NCI-H748 (cell line): ENCODE data around the gene ENPP4.
A peak's percentile ranks its signal among the peaks of the same experiment; 100 is the strongest.
"Not testable (repeated sequence)": the region's sequence is repeated elsewhere in the genome, so short reads cannot be mapped to it uniquely, and the experiment has no call there.

Experiments
- DNase-seq: peaks from one replicate; lab custom pipeline; 2025; ENCODE audit not compliant: unreplicated experiment; lab: John Stamatoyannopoulos, UW

ENPP4 gene

GRCh38 chr6:46130666-46131065 lies 877 bp downstream of the ENPP4 start:
- DNase-seq = peak; percentile 55

- DNase-seq = not testable (repeated sequence)
Observed at GRCh38 chr6:46131291-46131690, 1.5 kb downstream of the ENPP4 start.

GRCh38 chr6:46134216-46134615 lies 4.4 kb downstream of the ENPP4 start:
- no peak for DNase-seq

- no peak for DNase-seq
Observed at GRCh38 chr6:46135176-46135575, 5.4 kb downstream of the ENPP4 start.

GRCh38 chr6:46136831-46137230 lies 7.0 kb downstream of the ENPP4 start:
- DNase-seq = no peak

- DNase-seq = no peak
Observed at GRCh38 chr6:46137387-46137786, 7.6 kb downstream of the ENPP4 start.

- no peak for DNase-seq
Observed at GRCh38 chr6:46138281-46138680, 8.5 kb downstream of the ENPP4 start.

GRCh38 chr6:46144270-46144669 lies 14.5 kb downstream of the ENPP4 start:
- no peak for DNase-seq

GRCh38 chr6:46149066-46149465 lies 19.3 kb downstream of the ENPP4 start:
- not testable (repeated sequence) for DNase-seq

GRCh38 chr6:46156701-46157100 lies 26.9 kb downstream of the ENPP4 start:
- no peak for DNase-seq

GRCh38 chr6:46159229-46159628 lies 29.4 kb downstream of the ENPP4 start:
- DNase-seq = no peak

- no peak for DNase-seq
Observed at GRCh38 chr6:46160102-46160501, 30.3 kb downstream of the ENPP4 start.

- DNase-seq = peak; percentile 99
Observed at GRCh38 chr6:46170357-46171289, 40.8 kb downstream of the ENPP4 start, which contains the start of gene ENPP5. Gene ENPP5 (minus strand): TSS chr6:46170980. CDS start chr6:46168262, 2,718 bp downstream.

GRCh38 chr6:46172176-46172575 lies 42.4 kb downstream of the ENPP4 start:
- no peak for DNase-seq

GRCh38 chr6:46174904-46175303 lies 45.1 kb downstream of the ENPP4 start:
- no peak for DNase-seq

- DNase-seq = no peak
Observed at GRCh38 chr6:46175446-46175845, 45.7 kb downstream of the ENPP4 start.

GRCh38 chr6:46175976-46176375 lies 46.2 kb downstream of the ENPP4 start:
- no peak for DNase-seq

GRCh38 chr6:46184114-46184513 lies 54.3 kb downstream of the ENPP4 start:
- DNase-seq = no peak

- no peak for DNase-seq
Observed at GRCh38 chr6:46186583-46186982, 56.8 kb downstream of the ENPP4 start.

GRCh38 chr6:46189726-46190125 lies 59.9 kb downstream of the ENPP4 start:
- no peak for DNase-seq

GRCh38 chr6:46190889-46191288 lies 61.1 kb downstream of the ENPP4 start:
- no peak for DNase-seq

GRCh38 chr6:46191961-46192360 lies 62.2 kb downstream of the ENPP4 start:
- DNase-seq = no peak
